Measurements from ENCODE around the gene HNF4A.

GRCh38 chr20:44429017-44429339, 73.5 kb downstream of the HNF4A start:
- TF ChIP-seq CTCF (IDR thresholded peaks at IDR 0.05): no peak
- TF ChIP-seq POLR2A (IDR thresholded peaks at IDR 0.05): no peak
- no peak for TF ChIP-seq POLR2AphosphoS5 (IDR thresholded peaks at IDR 0.05)
